ENCODE measurements around the gene MTARC2.
"Not testable (repeated sequence)": the region's sequence is repeated elsewhere in the genome, so short reads cannot be mapped to it uniquely, and the experiment has no call there.

Gene MTARC2

DNA sequence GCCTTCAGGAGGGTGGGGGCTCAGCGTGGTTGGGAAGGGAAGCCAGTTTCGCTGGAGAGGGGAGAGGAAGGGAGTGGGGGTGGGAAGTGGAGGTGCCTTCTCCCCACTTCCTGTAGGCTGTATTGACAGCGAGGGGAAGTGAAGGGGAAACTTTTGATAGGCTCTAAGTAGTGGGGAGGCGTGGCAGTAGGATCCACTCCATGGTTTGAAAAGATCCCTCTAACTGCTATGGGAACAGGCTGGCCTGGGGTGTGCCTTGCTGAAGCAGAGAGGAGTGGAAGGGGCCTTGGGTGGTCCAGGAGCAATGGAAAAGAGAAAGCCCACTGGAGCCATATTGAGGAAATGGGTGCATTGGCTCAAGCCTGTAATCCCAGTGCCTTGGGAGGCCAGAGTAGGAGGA, 37.8 kb upstream of the MTARC2 start:
- Histone ChIP-seq H3K27ac (ENCODE audit: low read depth, low read length) (no peak overlapping the region), H3K36me3 (ENCODE audit: control insufficient read depth, insufficient read depth, low read length) (no peaks in the 10 kb centered on the region), H3K4me1 (ENCODE audit: control insufficient read depth, insufficient read depth, low read length) (no peaks in the 10 kb centered on the region)

DNA sequence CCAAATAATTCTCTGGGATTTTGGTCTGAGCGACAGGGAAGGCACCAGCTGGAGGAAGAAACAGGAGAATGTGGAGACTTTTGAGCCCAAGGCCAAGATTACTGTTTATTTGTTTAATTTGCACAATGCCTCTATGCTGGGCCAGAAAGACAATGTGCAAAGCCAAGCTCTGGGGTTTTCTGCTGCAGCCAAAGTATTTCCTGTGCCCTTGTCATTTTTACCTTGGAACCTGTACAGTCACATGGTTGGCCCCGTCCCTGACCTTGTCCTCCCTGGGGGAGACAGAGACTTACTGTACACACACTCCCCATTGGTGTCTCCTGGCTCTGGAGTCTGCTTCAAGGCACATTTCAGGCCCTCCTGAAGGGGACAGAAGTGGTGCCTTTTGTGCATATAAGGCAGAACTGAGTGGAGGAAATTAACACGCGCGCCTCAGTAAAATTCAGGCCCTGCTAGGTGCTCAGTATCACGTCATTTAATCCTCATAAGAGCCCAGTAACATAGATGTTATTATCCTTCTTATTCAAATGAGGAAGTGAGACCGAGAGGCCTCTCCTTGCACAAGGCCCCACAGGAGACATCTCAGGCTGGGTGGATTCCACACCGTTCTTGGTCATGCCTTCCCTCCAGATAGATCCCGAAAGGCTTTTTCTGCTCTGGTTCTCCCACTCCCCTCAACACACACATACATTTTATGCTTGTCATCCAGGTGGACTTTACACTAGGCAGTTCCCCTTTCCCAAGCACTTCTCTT, 36.9 kb upstream of the MTARC2 start:
- Histone ChIP-seq H3K27ac (ENCODE audit: low read depth, low read length) (no peak overlapping the region), H3K9ac (ENCODE audit: low read length) (no peak overlapping the region), H3K27me3 (ENCODE audit: control insufficient read depth, insufficient read depth, low read length) (no peaks in the 10 kb centered on the region), H3K4me3 (ENCODE audit: low read length) (no peak overlapping the region), H3K36me3 (ENCODE audit: control insufficient read depth, insufficient read depth, low read length) (no peaks in the 10 kb centered on the region), H3K4me1 (ENCODE audit: control insufficient read depth, insufficient read depth, low read length) (no peaks in the 10 kb centered on the region)

More for the DNA sequence above, 37.8 kb upstream of the MTARC2 start:
- Histone ChIP-seq H3K9ac (ENCODE audit: low read length) (no peak overlapping the region), H3K27me3 (ENCODE audit: control insufficient read depth, insufficient read depth, low read length) (no peaks in the 10 kb centered on the region), H3K4me3 (ENCODE audit: low read length) (no peak overlapping the region)

DNA sequence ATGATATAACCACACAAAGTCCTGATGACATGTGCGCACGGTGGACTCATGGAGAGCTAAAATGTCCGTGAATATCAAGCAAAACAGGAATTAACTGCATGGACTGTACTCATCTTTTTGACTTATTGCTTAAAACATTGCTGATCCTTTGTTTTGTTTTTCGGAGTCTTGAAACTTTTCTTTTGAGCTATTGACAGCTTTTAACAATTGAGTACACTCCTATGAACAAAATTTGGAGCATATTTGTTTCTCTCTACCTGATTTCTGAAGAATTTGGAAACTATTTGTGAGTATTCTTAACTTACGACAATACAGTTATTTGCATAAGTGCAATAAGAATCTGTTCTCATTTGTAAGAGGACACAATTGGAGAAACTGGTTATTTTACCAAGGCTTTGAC, 32.1 kb upstream of the MTARC2 start:
- not testable (repeated sequence) for H3K27me3 ChIP-seq (ENCODE audit: control insufficient read depth, insufficient read depth, low read length); H3K4me1 ChIP-seq (ENCODE audit: control insufficient read depth, insufficient read depth, low read length); H3K36me3 ChIP-seq (ENCODE audit: control insufficient read depth, insufficient read depth, low read length); H3K27ac ChIP-seq (ENCODE audit: low read depth, low read length); H3K9ac ChIP-seq (ENCODE audit: low read length); H3K4me3 ChIP-seq (ENCODE audit: low read length)

DNA sequence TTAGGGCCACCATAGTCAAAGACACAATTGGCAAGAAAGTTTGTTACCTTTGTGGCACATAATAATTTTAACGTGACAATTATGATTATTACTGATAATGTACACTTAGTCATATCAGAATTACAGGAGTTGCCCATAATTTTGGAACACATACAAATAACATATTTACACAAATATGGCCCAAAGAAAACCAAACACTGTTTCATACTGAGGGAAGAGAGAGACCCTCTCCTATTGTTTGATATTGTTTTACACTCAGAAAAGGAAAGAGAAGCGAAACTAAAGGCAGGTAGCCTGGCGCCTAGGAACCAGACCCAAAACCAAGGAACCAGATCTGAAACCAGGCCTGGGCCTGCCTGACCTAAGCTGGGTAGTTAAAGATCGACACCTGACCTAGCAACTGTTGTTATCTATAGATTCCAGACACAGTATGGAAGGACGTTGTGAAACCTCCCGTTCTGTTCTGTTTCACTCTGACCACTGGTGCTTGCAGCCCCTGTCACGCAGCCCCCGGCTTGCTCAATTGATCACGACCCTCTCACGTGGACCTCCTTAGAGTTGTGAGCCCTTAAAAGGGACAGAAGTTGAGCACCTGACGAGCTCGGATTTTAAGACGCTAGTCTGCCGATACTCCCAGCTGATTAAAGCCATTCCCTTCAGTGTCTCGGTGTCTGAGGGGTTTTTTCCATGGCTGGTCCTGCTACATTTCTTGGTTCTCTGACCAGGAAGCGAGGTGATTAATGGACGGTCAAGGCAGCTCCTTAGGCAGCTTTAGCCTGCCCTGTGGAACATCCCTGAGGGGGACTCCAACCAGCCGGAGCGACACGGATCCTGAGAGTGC, 30.1 kb upstream of the MTARC2 start:
- Histone ChIP-seq H3K27ac (ENCODE audit: low read depth, low read length) (no peak overlapping the region), H3K9ac (ENCODE audit: low read length) (no peak overlapping the region), H3K4me3 (ENCODE audit: low read length) (no peak overlapping the region), H3K36me3 (ENCODE audit: control insufficient read depth, insufficient read depth, low read length) (no peaks in the 10 kb centered on the region), H3K27me3 (ENCODE audit: control insufficient read depth, insufficient read depth, low read length) (no peaks in the 10 kb centered on the region), H3K4me1 (ENCODE audit: control insufficient read depth, insufficient read depth, low read length) (no peaks in the 10 kb centered on the region)

DNA sequence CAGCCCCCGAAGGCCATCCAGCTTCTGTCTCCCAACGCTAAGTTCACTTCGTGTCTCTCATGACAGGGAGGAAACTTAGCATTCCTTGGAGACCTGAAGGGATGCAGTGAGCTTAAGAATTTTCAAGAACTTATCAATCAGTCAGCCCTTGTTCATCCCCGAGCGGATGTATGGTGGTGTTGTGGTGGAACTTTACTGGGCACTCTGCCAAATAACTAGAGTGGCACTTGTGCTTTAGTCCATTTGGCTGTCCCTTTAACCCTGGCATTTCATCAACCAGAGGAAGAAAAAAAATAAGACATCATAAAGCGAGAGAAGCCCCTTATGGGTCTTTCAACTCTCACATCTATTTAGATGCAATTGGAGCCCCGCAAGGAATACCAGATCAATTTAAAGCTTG, 26.9 kb upstream of the MTARC2 start:
- not testable (repeated sequence) for H3K27me3 ChIP-seq (ENCODE audit: control insufficient read depth, insufficient read depth, low read length); H3K9ac ChIP-seq (ENCODE audit: low read length); H3K4me3 ChIP-seq (ENCODE audit: low read length); H3K36me3 ChIP-seq (ENCODE audit: control insufficient read depth, insufficient read depth, low read length); H3K27ac ChIP-seq (ENCODE audit: low read depth, low read length); H3K4me1 ChIP-seq (ENCODE audit: control insufficient read depth, insufficient read depth, low read length)

DNA sequence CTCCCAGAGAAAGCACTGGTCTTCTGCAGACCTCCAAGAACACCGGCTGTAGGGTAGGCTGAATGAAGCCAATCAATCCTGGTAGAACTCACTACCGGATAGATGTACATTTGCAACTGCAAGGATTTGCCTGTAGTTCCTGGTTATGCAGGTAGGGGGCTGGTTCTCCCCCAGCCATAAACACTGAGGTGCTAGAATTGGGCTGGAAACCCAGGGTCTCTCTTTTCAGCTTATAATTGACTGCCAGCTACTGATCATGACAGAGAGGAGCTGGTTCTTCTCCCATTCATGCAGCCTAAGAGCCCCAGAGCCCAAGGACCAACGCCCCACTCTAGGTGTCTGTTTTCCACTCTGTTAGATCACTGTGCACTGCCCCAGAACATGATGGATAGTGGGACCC, 21.5 kb upstream of the MTARC2 start:
- Histone ChIP-seq H3K36me3 (ENCODE audit: control insufficient read depth, insufficient read depth, low read length) (no peaks in the 10 kb centered on the region), H3K9ac (ENCODE audit: low read length) (no peak overlapping the region), H3K27ac (ENCODE audit: low read depth, low read length) (no peak overlapping the region), H3K27me3 (ENCODE audit: control insufficient read depth, insufficient read depth, low read length) (no peaks in the 10 kb centered on the region), H3K4me1 (ENCODE audit: control insufficient read depth, insufficient read depth, low read length) (no peaks in the 10 kb centered on the region), H3K4me3 (ENCODE audit: low read length) (no peak overlapping the region)

DNA sequence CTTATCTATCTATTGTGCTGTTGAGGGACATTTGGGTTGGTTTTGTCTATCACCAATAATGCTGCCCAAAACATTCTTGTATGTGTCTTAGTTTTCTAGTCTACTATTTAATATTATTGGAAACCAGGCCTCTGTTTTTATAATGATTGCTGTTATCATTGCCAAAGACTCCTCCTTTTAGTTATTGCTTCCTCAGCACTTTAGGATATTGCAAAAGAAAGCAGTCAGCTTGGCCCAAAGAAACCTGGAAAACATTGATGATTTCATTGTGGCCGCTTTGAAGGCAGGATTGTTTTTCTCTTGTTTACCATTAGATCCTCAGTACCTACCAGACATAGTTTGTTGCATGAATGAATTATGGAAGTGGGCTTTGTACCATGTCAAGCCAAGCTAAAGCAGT, 20.6 kb upstream of the MTARC2 start:
- H3K27me3 ChIP-seq (ENCODE audit: control insufficient read depth, insufficient read depth, low read length): no peaks in the 10 kb centered on the region
- no peaks in the 10 kb centered on the region for H3K36me3 ChIP-seq (ENCODE audit: control insufficient read depth, insufficient read depth, low read length)
- no peak overlapping the region for H3K27ac ChIP-seq (ENCODE audit: low read depth, low read length)
- no peak overlapping the region for H3K4me3 ChIP-seq (ENCODE audit: low read length)
- H3K9ac ChIP-seq (ENCODE audit: low read length): no peak overlapping the region
- H3K4me1 ChIP-seq (ENCODE audit: control insufficient read depth, insufficient read depth, low read length): no peaks in the 10 kb centered on the region

DNA sequence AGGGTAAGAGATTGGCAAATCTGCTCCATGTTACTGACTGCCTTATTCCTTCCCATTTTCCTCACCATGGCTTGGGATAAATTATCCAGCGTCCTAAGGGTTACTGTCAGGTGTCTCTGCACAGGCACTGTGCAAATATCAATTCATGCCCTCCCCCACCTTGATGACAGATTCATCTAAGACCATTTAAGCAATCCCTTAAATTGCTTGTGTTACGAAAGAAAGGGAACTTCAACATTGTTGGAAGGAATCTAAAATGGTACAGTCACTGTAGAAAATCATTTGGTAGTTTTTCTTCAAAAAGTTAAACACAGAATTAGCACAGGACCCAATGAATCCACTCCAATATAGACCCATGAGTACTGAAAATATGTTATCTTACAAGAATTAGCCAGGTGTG, 17.6 kb upstream of the MTARC2 start:
- Histone ChIP-seq H3K36me3 (ENCODE audit: control insufficient read depth, insufficient read depth, low read length) (no peaks in the 10 kb centered on the region), H3K27ac (ENCODE audit: low read depth, low read length) (no peak overlapping the region), H3K9ac (ENCODE audit: low read length) (no peak overlapping the region), H3K4me3 (ENCODE audit: low read length) (no peak overlapping the region), H3K4me1 (ENCODE audit: control insufficient read depth, insufficient read depth, low read length) (peaks cover 2% of the 10 kb centered on the region), H3K27me3 (ENCODE audit: control insufficient read depth, insufficient read depth, low read length) (no peaks in the 10 kb centered on the region)

DNA sequence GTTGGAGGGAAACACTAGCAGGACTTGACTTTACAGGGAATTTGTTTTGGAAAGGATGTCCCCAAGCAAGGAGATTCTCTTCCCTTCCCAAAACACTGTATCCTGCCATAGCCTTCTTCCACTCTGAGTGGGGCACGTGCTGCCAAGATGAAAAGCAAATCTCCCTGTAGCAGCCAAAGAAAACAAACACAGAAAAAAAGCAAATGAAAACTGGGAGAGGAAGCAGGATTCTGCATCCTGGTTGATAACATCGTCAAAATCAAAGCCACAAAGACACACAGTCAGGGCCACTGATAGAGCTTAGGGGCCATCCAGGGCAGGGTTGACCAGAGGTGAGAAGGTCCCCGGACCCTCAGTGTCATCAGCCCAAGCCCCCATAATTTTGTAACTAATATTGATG, 16.0 kb upstream of the MTARC2 start:
- H3K4me3 ChIP-seq (ENCODE audit: low read length): no peak overlapping the region
- no peaks in the 10 kb centered on the region for H3K36me3 ChIP-seq (ENCODE audit: control insufficient read depth, insufficient read depth, low read length)
- H3K4me1 ChIP-seq (ENCODE audit: control insufficient read depth, insufficient read depth, low read length): peaks cover 2% of the 10 kb centered on the region
- no peaks in the 10 kb centered on the region for H3K27me3 ChIP-seq (ENCODE audit: control insufficient read depth, insufficient read depth, low read length)
- no peak overlapping the region for H3K27ac ChIP-seq (ENCODE audit: low read depth, low read length)
- no peak overlapping the region for H3K9ac ChIP-seq (ENCODE audit: low read length)

DNA sequence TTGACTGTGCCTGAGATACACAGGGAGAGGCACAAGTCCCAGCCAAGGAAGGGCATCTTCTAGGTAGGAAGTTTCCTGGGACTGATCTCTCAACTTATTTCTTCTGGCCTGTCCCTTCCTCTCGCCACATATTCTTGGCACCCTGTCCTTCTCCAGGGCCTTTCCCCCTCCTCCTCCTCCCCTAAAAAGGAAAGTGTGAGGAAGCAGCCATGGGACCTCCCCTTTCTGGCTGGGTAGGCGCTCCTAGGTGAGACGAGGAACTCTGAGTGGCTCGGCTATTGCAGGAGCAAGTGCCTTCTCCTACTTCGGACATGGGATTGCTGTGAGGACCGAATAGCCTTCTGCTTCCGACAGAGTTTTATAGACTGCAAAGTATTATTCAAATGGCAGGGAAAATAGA, 15.5 kb upstream of the MTARC2 start:
- Histone ChIP-seq H3K27ac (ENCODE audit: low read depth, low read length) (no peak overlapping the region), H3K4me1 (ENCODE audit: control insufficient read depth, insufficient read depth, low read length) (peaks cover 2% of the 10 kb centered on the region), H3K4me3 (ENCODE audit: low read length) (peak overlapping the region; percentile 17), H3K9ac (ENCODE audit: low read length) (no peak overlapping the region), H3K27me3 (ENCODE audit: control insufficient read depth, insufficient read depth, low read length) (no peaks in the 10 kb centered on the region), H3K36me3 (ENCODE audit: control insufficient read depth, insufficient read depth, low read length) (no peaks in the 10 kb centered on the region)

DNA sequence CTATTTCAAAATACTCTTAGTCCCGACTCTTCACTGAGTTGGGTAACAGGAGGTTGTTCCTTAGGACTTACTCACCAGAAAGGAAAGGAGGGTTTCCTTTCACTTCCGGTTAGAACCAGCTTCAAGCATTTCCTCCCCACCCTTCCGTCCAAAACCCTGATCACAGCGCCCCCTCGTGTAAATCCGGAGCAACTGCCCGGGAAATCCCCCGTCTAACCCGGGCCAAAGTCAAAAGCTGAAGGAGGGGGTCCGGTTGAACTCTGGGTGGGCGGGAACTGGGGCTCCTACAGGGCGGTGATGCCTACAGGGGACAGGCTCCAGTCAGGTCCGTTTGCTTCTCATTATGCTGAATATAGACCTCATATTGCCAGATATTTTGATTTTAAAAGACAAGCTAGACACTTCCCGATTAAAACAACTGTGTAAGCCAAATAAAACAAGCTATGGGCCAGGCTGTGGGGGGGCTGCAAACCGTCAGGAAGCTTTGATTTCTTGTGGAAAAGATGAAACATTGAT, 15.0 kb upstream of the MTARC2 start:
- no peaks in the 10 kb centered on the region for H3K36me3 ChIP-seq (ENCODE audit: control insufficient read depth, insufficient read depth, low read length)
- H3K4me3 ChIP-seq (ENCODE audit: low read length): no peak overlapping the region
- H3K27me3 ChIP-seq (ENCODE audit: control insufficient read depth, insufficient read depth, low read length): no peaks in the 10 kb centered on the region
- peaks cover 2% of the 10 kb centered on the region for H3K4me1 ChIP-seq (ENCODE audit: control insufficient read depth, insufficient read depth, low read length)
- H3K9ac ChIP-seq (ENCODE audit: low read length): no peak overlapping the region
- no peak overlapping the region for H3K27ac ChIP-seq (ENCODE audit: low read depth, low read length)

DNA sequence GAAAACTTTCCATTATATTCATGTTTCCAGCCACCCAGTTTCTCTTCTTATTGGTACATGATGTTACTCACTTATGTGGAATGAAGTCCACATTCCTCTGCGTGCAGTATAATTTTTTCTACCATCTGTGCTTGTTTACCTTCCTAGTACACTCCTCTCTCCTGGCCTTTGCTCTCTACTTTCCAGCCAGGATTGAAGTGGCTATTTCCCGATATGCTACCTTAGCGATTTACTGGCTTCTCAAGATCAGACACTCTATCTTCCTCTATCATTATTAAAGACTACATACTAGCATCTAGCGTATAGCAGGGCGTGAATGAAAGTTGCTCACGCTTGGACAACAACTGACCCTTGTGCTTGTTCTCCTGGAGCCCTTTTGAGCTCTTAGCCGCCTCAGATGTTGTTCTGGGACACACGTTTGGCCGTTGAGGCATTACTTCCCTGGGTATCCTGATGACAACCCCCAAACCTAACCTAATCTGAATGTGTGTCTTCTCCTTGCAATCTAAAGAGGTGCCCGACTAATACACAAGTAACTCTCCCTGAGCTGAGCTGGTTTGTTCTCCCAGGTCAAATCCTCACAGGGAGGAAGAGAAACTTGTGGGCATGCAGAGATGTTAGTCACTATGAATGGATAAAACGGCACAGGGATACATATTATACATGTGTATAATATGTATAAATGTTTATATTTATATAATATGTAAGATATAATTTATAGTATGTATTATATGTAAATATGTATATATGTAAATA, 13.4 kb upstream of the MTARC2 start:
- H3K4me3 ChIP-seq (ENCODE audit: low read length): no peak overlapping the region
- peaks cover 2% of the 10 kb centered on the region for H3K4me1 ChIP-seq (ENCODE audit: control insufficient read depth, insufficient read depth, low read length)
- no peak overlapping the region for H3K27ac ChIP-seq (ENCODE audit: low read depth, low read length)
- H3K27me3 ChIP-seq (ENCODE audit: control insufficient read depth, insufficient read depth, low read length): no peaks in the 10 kb centered on the region
- no peak overlapping the region for H3K9ac ChIP-seq (ENCODE audit: low read length)
- no peaks in the 10 kb centered on the region for H3K36me3 ChIP-seq (ENCODE audit: control insufficient read depth, insufficient read depth, low read length)

All from rectal smooth muscle tissue (tissue), 1 donor.